ENCODE measurements around the gene CCDC27.
"Not testable (repeated sequence)": the region's sequence is repeated elsewhere in the genome, so short reads cannot be mapped to it uniquely, and the experiment has no call there.

CCDC27 gene

DNA sequence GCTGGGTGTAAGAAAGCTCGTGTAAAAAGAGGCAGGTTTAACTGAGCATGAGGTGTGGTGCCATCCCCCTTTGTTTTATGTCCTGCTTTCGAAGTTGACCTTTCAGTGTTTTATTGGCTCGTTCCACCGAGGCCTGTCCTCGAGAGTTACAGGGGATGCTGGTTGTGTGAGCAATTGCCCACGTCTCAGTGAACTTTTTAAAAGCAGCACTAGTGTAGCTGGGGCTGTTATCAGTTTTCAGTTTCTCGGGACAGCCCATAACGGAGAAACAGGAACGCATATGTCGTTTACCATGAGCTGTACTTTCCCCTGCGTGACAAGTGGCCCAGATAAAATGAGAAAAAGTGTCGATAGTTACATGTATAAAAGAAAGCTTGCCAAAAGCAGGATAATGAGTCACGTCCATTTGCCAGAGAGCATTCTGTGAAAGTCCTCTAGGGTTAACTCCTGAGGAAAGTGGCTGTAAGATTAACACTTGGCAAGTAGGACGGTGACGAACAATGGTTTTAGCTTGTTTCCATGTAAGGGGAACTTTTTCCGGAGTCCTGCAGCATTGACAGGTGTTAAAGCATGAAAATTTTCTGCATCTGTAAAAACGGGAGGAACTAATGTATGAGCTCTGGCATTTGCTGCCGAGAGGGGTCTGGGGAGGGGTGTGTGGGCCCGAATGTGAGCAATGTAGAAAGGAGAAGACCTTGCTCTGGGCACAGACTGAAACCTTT lies 51.8 kb downstream of the CCDC27 start:
- Histone ChIP-seq H3K27ac (no peak overlapping the region), H4K20me1 (no peaks in the 10 kb centered on the region), H3K9ac (no peak overlapping the region), H3K4me3 (no peak overlapping the region), H3K27me3 (no peaks in the 10 kb centered on the region), H3K36me3 (no peaks in the 10 kb centered on the region; a peak in 1 of 22 replicates), H3K4me1 (peaks cover 0 to 6% (median 0%) of the 10 kb centered on the region in 10 experiments; a peak in 1 of 20 replicates), H3K9me3 (replicated peaks in 1 of 11) (peaks cover 12 to 36% (median 25%) of the 10 kb centered on the region in 11 experiments), H3K4me2 (no peak overlapping the region)
- TF ChIP-seq Cebpa-rat (IDR thresholded peaks at IDR 0.05) = no peak

GRCh38 chr1:3804627-3804944 lies 52.3 kb downstream of the CCDC27 start:
- H3K9me3 ChIP-seq (replicated peaks in 1 of 11) = peaks cover 12 to 36% (median 25%) of the 10 kb centered on the region in 11 experiments
- not testable (repeated sequence) for H3K27me3 ChIP-seq, H3K4me1 ChIP-seq, H3K27ac ChIP-seq, H3K36me3 ChIP-seq, H3K9ac ChIP-seq, H3K4me2 ChIP-seq, H3K4me3 ChIP-seq, H4K20me1 ChIP-seq

DNA sequence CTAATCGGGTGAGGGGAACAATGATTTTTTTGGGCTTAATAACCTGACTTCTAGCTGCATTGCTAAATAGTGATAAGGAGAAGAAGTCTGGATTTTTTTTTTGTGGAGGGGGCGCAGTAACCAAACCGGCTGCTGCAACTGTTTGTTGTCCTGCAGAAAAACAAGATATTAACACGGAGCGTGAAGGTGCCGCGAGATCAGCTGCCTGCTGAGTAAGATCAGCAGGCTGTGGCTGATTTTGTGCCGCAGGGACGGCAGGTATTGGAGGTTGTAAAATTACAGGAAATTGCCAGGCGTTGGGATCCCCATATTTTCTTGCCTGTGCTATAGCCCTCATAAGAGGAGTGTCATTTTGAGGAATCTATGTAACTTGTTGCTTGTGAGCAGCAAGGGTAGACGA lies 52.8 kb downstream of the CCDC27 start:
- TF ChIP-seq Cebpa-rat (IDR thresholded peaks at IDR 0.05) = no peak
- no peaks in the 10 kb centered on the region; a peak in 1 of 22 replicates for H3K36me3 ChIP-seq
- peaks cover 0 to 6% (median 0%) of the 10 kb centered on the region in 10 experiments; a peak in 1 of 20 replicates for H3K4me1 ChIP-seq
- no peaks in the 10 kb centered on the region for H3K27me3 ChIP-seq
- H4K20me1 ChIP-seq = no peaks in the 10 kb centered on the region
- H3K9ac ChIP-seq = no peak overlapping the region
- no peak overlapping the region for H3K4me3 ChIP-seq
- peaks cover 12 to 36% (median 25%) of the 10 kb centered on the region in 11 experiments for H3K9me3 ChIP-seq (replicated peaks in 1 of 11)
- H3K27ac ChIP-seq = no peak overlapping the region
- H3K4me2 ChIP-seq = no peak overlapping the region

GRCh38 chr1:3807769-3808168 lies 55.5 kb downstream of the CCDC27 start:
- Histone ChIP-seq H3K4me3 (no peak overlapping the region), H3K9ac (no peak overlapping the region), H3K9me3 (replicated peaks in 1 of 11) (peaks cover 12 to 30% (median 25%) of the 10 kb centered on the region in 11 experiments), H3K4me1 (no peaks in the 10 kb centered on the region), H4K20me1 (no peaks in the 10 kb centered on the region), H3K4me2 (no peak overlapping the region), H3K27ac (no peak overlapping the region), H3K27me3 (no peaks in the 10 kb centered on the region), H3K36me3 (no peaks in the 10 kb centered on the region; a peak in 1 of 22 replicates)
- TF ChIP-seq Cebpa-rat (IDR thresholded peaks at IDR 0.05) = no peak

DNA sequence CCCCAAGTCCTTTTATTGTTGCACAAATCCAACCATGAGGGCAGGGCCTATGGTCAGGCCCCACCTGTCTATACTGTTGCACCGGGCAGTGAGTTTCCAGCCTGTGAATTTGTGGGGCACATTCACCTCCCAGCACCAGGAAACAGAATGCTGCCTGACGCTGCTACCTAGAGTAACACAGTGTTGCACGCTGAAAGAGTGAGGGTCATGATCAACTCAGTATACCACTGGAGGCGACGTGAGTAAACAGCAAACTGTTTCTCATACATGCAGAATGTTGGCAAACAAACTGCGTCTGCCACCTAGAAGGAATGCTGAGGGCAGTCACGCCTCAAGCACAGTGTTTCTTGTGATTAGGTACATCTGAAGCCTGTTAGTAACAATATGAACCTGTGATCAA lies 57.4 kb downstream of the CCDC27 start:
- no peaks in the 10 kb centered on the region for H3K4me1 ChIP-seq
- H3K27ac ChIP-seq = no peak overlapping the region
- H3K4me3 ChIP-seq = no peak overlapping the region

GRCh38 chr1:3810149-3810761 lies 58.0 kb downstream of the CCDC27 start:
- H3K9ac ChIP-seq, H3K27me3 ChIP-seq, H3K4me2 ChIP-seq, H3K4me1 ChIP-seq, H4K20me1 ChIP-seq, H3K27ac ChIP-seq, H3K4me3 ChIP-seq: not testable (repeated sequence)
- H3K9me3 ChIP-seq (replicated peaks in 1 of 11) = peaks cover 12 to 30% (median 25%) of the 10 kb centered on the region in 11 experiments
- H3K36me3 ChIP-seq = peaks cover 8 to 17% (median 14%) of the 10 kb centered on the region in 11 experiments

More for the DNA sequence above, 57.4 kb downstream of the CCDC27 start:
- no peak overlapping the region for H3K9ac ChIP-seq
- no peak overlapping the region for H3K4me2 ChIP-seq
- peaks cover 2 to 11% (median 8%) of the 10 kb centered on the region in 11 experiments; a peak in 21 of 22 replicates for H3K36me3 ChIP-seq
- no peak for TF ChIP-seq Cebpa-rat (IDR thresholded peaks at IDR 0.05)
- no peaks in the 10 kb centered on the region for H3K27me3 ChIP-seq
- H4K20me1 ChIP-seq = peaks cover 0 to 4% (median 0%) of the 10 kb centered on the region in 11 experiments; a peak in 1 of 22 replicates
- peaks cover 12 to 30% (median 25%) of the 10 kb centered on the region in 11 experiments for H3K9me3 ChIP-seq (replicated peaks in 1 of 11)

- Histone ChIP-seq H3K4me3 (no peak overlapping the region), H3K27ac (no peak overlapping the region), H3K36me3 (peaks cover 10 to 28% (median 26%) of the 10 kb centered on the region in 11 experiments), H3K9ac (no peak overlapping the region), H4K20me1 (peaks cover 0 to 17% (median 0%) of the 10 kb centered on the region in 11 experiments; a peak in 3 of 22 replicates), H3K27me3 (no peaks in the 10 kb centered on the region), H3K4me1 (peaks cover 0 to 12% (median 0%) of the 10 kb centered on the region in 10 experiments; a peak in 3 of 20 replicates), H3K4me2 (no peak overlapping the region), H3K9me3 (replicated peaks in 1 of 11) (peaks cover 12 to 22% (median 20%) of the 10 kb centered on the region in 11 experiments)
- TF ChIP-seq Cebpa-rat (IDR thresholded peaks at IDR 0.05) = no peak
Observed at GRCh38 chr1:3811595-3811911, 59.3 kb downstream of the CCDC27 start.

DNA sequence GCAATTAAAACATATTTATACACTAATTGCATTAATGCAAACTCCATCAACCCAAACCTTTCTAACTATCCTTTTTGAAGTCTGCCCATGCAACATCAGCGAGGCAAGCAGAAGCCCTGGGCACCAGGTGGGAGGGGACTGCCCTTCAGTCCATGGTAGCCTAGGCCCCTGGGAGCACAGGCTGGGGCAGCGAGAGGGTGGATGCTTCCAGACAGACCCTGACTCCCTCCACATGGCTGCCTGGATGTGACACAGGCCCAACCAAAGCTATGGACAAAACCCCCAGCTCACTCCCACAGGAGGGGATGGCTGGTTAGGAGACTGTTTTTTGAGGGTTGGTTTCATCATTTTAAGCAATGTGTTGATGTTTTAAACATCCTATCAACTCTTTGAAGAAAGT lies 61.8 kb downstream of the CCDC27 start:
- TF ChIP-seq Cebpa-rat (IDR thresholded peaks at IDR 0.05) = no peak
- Histone ChIP-seq H3K27me3 (no peaks in the 10 kb centered on the region), H3K9ac (no peak overlapping the region), H3K27ac (no peak overlapping the region), H3K9me3 (replicated peaks in 1 of 11) (no peaks in the 10 kb centered on the region), H3K4me3 (no peak overlapping the region), H4K20me1 (peaks cover 0 to 32% (median 0%) of the 10 kb centered on the region in 11 experiments; a peak in 3 of 22 replicates), H3K4me2 (no peak overlapping the region), H3K4me1 (peaks cover 0 to 12% (median 0%) of the 10 kb centered on the region in 10 experiments; a peak in 3 of 20 replicates), H3K36me3 (peaks cover 10 to 34% (median 27%) of the 10 kb centered on the region in 11 experiments)

- Histone ChIP-seq H3K4me2 (no peak overlapping the region), H3K9ac (no peak overlapping the region; a peak in 1 of 22 replicates), H3K27me3 (no peaks in the 10 kb centered on the region), H3K4me1 (peaks cover 0 to 13% (median 4%) of the 10 kb centered on the region in 10 experiments; a peak in 14 of 20 replicates), H3K36me3 (peaks cover 10 to 39% (median 27%) of the 10 kb centered on the region in 11 experiments), H3K27ac (no peak overlapping the region), H3K4me3 (no peak overlapping the region), H4K20me1 (peaks cover 0 to 32% (median 0%) of the 10 kb centered on the region in 11 experiments; a peak in 3 of 22 replicates), H3K9me3 (replicated peaks in 1 of 11) (no peaks in the 10 kb centered on the region)
- TF ChIP-seq Cebpa-rat (IDR thresholded peaks at IDR 0.05) = no peak
Observed at GRCh38 chr1:3814771-3815561, 62.7 kb downstream of the CCDC27 start.

All from BLaER1 treated with 17β-estradiol and CSF1 and Interleukin-3, amounts not matched to agents 10 nM and 100 nM (cell line).